DND-41 (cell line): ENCODE measurements around the gene LPCAT2.

Experiments used
- ATAC-seq: fragments of 200-7000 bp; cut with Tn5 transposase; 3 replicates; pipeline ENCODE4 v1.9.1; 2021; ENCODE audit warnings: low read depth; ENCODE audit not compliant: insufficient read depth
- DNase-seq: peaks from one replicate; pipeline ENCODE4 v3.0.0-alpha.2; 2020
- H2AFZ ChIP-seq: 2 replicates; pipeline ENCODE4 v1.6.0; 2012; ENCODE audit warnings: low read depth, low read length
- H3K27ac ChIP-seq: 2 replicates; pipeline ENCODE4 v1.5.1; 2012; ENCODE audit warnings: low read length, inconsistent platforms
- H3K27me3 ChIP-seq: fragments of 200-600 bp; sonication (generic); 2 replicates; pipeline ENCODE4 v1.6.0; 2012; ENCODE audit warnings: low read length, mild to moderate bottlenecking, inconsistent platforms; ENCODE audit not compliant: insufficient read depth, poor library complexity
- H3K36me3 ChIP-seq: 2 replicates; pipeline ENCODE4 v1.5.1; 2012; ENCODE audit warnings: low read length, inconsistent platforms; ENCODE audit not compliant: insufficient read depth
- H3K4me1 ChIP-seq: 2 replicates; pipeline ENCODE4 v1.5.1; 2012; ENCODE audit warnings: mild to moderate bottlenecking, low read length; ENCODE audit not compliant: insufficient read depth
- H3K4me2 ChIP-seq: 2 replicates; pipeline ENCODE4 v1.6.0; 2012; ENCODE audit warnings: mild to moderate bottlenecking, moderate library complexity, low read length, inconsistent platforms; ENCODE audit not compliant: insufficient read depth
- H3K4me3 ChIP-seq, 2 experiments: fragments of 200-600 bp in 1 of 2; shearing (Covaris generic) in 1 of 2; 2 replicates each; pipeline ENCODE4 v1.5.1; 2012 to 2016; ENCODE audit warnings: inconsistent platforms in 2 of 2, low read length in 2 of 2, mild to moderate bottlenecking in 2 of 2, low read depth in 1 of 2, moderate library complexity in 1 of 2
- H3K79me2 ChIP-seq: 2 replicates; pipeline ENCODE4 v1.6.0; 2012; ENCODE audit warnings: low read length, inconsistent platforms; ENCODE audit not compliant: insufficient read depth
- H3K9ac ChIP-seq: 2 replicates; pipeline ENCODE4 v1.6.0; 2012; ENCODE audit warnings: low read depth, mild to moderate bottlenecking, inconsistent platforms, low read length, moderate library complexity
- H3K9me3 ChIP-seq: 2 replicates; pipeline ENCODE4 v1.5.1; 2012; ENCODE audit warnings: low read length, moderate library complexity, mild to moderate bottlenecking, inconsistent platforms; ENCODE audit not compliant: insufficient read depth, severe bottlenecking
- H4K20me1 ChIP-seq: 2 replicates; pipeline ENCODE4 v1.6.0; 2012; ENCODE audit warnings: low read length; ENCODE audit not compliant: insufficient read depth
- EZH2 ChIP-seq: IDR thresholded peaks from 3 replicates; pipeline ENCODE4 v1.6.1; 2012; ENCODE audit warnings: borderline replicate concordance, low read depth, mild to moderate bottlenecking, moderate library complexity, low read length, inconsistent platforms; ENCODE audit not compliant: severe bottlenecking
- TF ChIP-seq, protein P1 (sequence below): IDR thresholded peaks from 2 replicates; pipeline ENCODE4 v1.5.1; 2012; ENCODE audit warnings: borderline replicate concordance, low read length, moderate library complexity, mild to moderate bottlenecking; ENCODE audit not compliant: poor library complexity, severe bottlenecking; ENCODE audit errors: extremely low read depth

Gene LPCAT2

GRCh38 chr16:55568207-55568606 is 59.3 kb downstream of the LPCAT2 start:
- ATAC-seq = no peak
- Histone ChIP-seq H3K79me2 (no peaks in the 10 kb centered on the region), H3K9me3 (no peaks in the 10 kb centered on the region), H3K27ac (no peak overlapping the region), H3K9ac (no peak overlapping the region), H3K27me3 (peaks cover 11% of the 10 kb centered on the region), H4K20me1 (no peaks in the 10 kb centered on the region), H3K4me2 (no peak overlapping the region), H2AFZ (no peak overlapping the region), H3K4me3 (no peak overlapping the region), H3K4me1 (no peaks in the 10 kb centered on the region), H3K36me3 (no peaks in the 10 kb centered on the region)
- TF ChIP-seq, protein P1, sequence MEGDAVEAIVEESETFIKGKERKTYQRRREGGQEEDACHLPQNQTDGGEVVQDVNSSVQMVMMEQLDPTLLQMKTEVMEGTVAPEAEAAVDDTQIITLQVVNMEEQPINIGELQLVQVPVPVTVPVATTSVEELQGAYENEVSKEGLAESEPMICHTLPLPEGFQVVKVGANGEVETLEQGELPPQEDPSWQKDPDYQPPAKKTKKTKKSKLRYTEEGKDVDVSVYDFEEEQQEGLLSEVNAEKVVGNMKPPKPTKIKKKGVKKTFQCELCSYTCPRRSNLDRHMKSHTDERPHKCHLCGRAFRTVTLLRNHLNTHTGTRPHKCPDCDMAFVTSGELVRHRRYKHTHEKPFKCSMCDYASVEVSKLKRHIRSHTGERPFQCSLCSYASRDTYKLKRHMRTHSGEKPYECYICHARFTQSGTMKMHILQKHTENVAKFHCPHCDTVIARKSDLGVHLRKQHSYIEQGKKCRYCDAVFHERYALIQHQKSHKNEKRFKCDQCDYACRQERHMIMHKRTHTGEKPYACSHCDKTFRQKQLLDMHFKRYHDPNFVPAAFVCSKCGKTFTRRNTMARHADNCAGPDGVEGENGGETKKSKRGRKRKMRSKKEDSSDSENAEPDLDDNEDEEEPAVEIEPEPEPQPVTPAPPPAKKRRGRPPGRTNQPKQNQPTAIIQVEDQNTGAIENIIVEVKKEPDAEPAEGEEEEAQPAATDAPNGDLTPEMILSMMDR = no peak
- no peak for TF ChIP-seq EZH2
- no peak for DNase-seq

GRCh38 chr16:55569025-55569424 is 60.2 kb downstream of the LPCAT2 start:
- peaks cover 15% of the 10 kb centered on the region for H3K27me3 ChIP-seq

GRCh38 chr16:55570159-55570558 is 61.3 kb downstream of the LPCAT2 start:
- H3K36me3 ChIP-seq = no peaks in the 10 kb centered on the region
- H4K20me1 ChIP-seq = no peaks in the 10 kb centered on the region
- H3K9me3 ChIP-seq = no peaks in the 10 kb centered on the region
- no peak overlapping the region for H3K9ac ChIP-seq
- peaks cover 15% of the 10 kb centered on the region for H3K27me3 ChIP-seq
- no peak overlapping the region for H3K27ac ChIP-seq
- ATAC-seq (no peak), DNase-seq (no peak)
- no peaks in the 10 kb centered on the region for H3K79me2 ChIP-seq
- H2AFZ ChIP-seq = no peak overlapping the region
- TF ChIP-seq, protein P1 = no peak
- no peak for TF ChIP-seq EZH2
- H3K4me3 ChIP-seq = no peak overlapping the region
- no peak overlapping the region for H3K4me2 ChIP-seq
- no peaks in the 10 kb centered on the region for H3K4me1 ChIP-seq

More at GRCh38 chr16:55569025-55569424, 60.2 kb downstream of the LPCAT2 start:
- no peak for DNase-seq
- TF ChIP-seq, protein P1 = no peak
- TF ChIP-seq EZH2 = no peak
- Histone ChIP-seq H2AFZ (no peak overlapping the region), H3K36me3 (no peaks in the 10 kb centered on the region), H3K9me3 (no peaks in the 10 kb centered on the region), H3K4me2 (no peak overlapping the region), H3K4me3 (no peak overlapping the region), H3K27ac (no peak overlapping the region), H4K20me1 (no peaks in the 10 kb centered on the region), H3K9ac (no peak overlapping the region), H3K79me2 (no peaks in the 10 kb centered on the region), H3K4me1 (no peaks in the 10 kb centered on the region)
- ATAC-seq = no peak

- Histone ChIP-seq H4K20me1 (no peaks in the 10 kb centered on the region), H3K27me3 (peaks cover 15% of the 10 kb centered on the region), H3K4me2 (no peak overlapping the region), H3K79me2 (no peaks in the 10 kb centered on the region), H3K9me3 (no peaks in the 10 kb centered on the region), H3K27ac (no peak overlapping the region), H2AFZ (no peak overlapping the region), H3K9ac (no peak overlapping the region), H3K4me1 (no peaks in the 10 kb centered on the region), H3K4me3 (no peak overlapping the region), H3K36me3 (no peaks in the 10 kb centered on the region)
- TF ChIP-seq, protein P1 = no peak
- TF ChIP-seq EZH2 = no peak
- ATAC-seq (no peak), DNase-seq (no peak)
These were observed 62.5 kb downstream of the LPCAT2 start for GRCh38 chr16:55571191-55571897.
